ENCODE data around the gene BDH1. TPM values are rescaled to one million over a fixed set of nuclear protein-coding genes. Genes with fewer than 3 reads are reported as not detected.
A peak's percentile ranks its signal among the peaks of the same experiment; 100 is the strongest.

Gene BDH1
- total and polyA plus RNA-seq, 2 of the 13 experiments (the other 11 are each of a cell fraction or from before 2014, with no cell fraction given), result 21.2 to 71.9 TPM

- TF ChIP-seq TBL1XR1 (IDR thresholded peaks at IDR 0.05; ENCODE audit: borderline replicate concordance, low read length, partially characterized antibody) (peak; percentile 59), UBTF (CRISPR knock-in tag; IDR thresholded peaks at IDR 0.05) (peak; percentile 68), ZFY (CRISPR knock-in tag; IDR thresholded peaks at IDR 0.05) (peak; percentile 89), AHDC1 (CRISPR knock-in tag; IDR thresholded peaks at IDR 0.05; ENCODE audit: borderline replicate concordance) (peak; percentile 83; the same call in 1 of the 2 replicates), PPARG (CRISPR knock-in tag; conservative IDR thresholded peaks at IDR 0.05) (peak; percentile 98), ZKSCAN1 (IDR thresholded peaks at IDR 0.05; ENCODE audit: low read length) (no peak), NR2F1 (CRISPR knock-in tag; IDR thresholded peaks at IDR 0.05) (peak; percentile 68 to 78; a peak in 2 of 4 replicates), ZNF557 (CRISPR knock-in tag; IDR thresholded peaks at IDR 0.05) (no peak), STAT5B (CRISPR knock-in tag; IDR thresholded peaks at IDR 0.05) (no peak), TFDP1 (CRISPR knock-in tag; IDR thresholded peaks at IDR 0.05; ENCODE audit: borderline replicate concordance) (0 out of 2 replicates have a peak, but pooled peaks have one; percentile 12), ZSCAN9 (CRISPR knock-in tag; IDR thresholded peaks at IDR 0.05; ENCODE audit: borderline replicate concordance) (0 out of 2 replicates have a peak, but pooled peaks have one; percentile 15), TSC22D2 (CRISPR knock-in tag; IDR thresholded peaks at IDR 0.05; ENCODE audit: borderline replicate concordance) (0 out of 2 replicates have a peak, but pooled peaks have one; percentile 25), EED (CRISPR knock-in tag; IDR thresholded peaks at IDR 0.05) (no peak), FOXO4 (CRISPR knock-in tag; conservative IDR thresholded peaks at IDR 0.05) (no peak), ZFP37 (CRISPR knock-in tag; IDR thresholded peaks at IDR 0.05; ENCODE audit: borderline replicate concordance) (no peak), KMT2B (CRISPR knock-in tag; IDR thresholded peaks at IDR 0.05) (peak; percentile 64), ZNF30 (CRISPR knock-in tag; IDR thresholded peaks at IDR 0.05) (no peak), TGIF2 (CRISPR knock-in tag; IDR thresholded peaks at IDR 0.05) (no peak), ZNF205 (CRISPR knock-in tag; IDR thresholded peaks at IDR 0.05) (no peak)
Observed at GRCh38 chr3:197590313-197590962, 34.7 kb upstream of the BDH1 start (continued).
